Sigmoid colon (tissue), 4 donors: ENCODE measurements around the gene LRP11.

Experiments
- CTCF ChIP-seq, 4 experiments: fragments of 450-650 bp in 3 of 4; fragments of 200-600 bp in 1 of 4; IDR thresholded peaks; one replicate each; pipeline ENCODE4 v1.5.1; 2016 to 2019; ENCODE audit warnings: antibody characterized with exemption in 4 of 4, mild to moderate bottlenecking in 3 of 4, moderate library complexity in 2 of 4
- POLR2A ChIP-seq, 2 donors: fragments of 450-650 bp; IDR thresholded peaks; one replicate each; pipeline ENCODE4 v1.6.1; 2016; ENCODE audit warnings: antibody characterized with exemption in 2 of 2, mild to moderate bottlenecking in 2 of 2, moderate library complexity in 2 of 2
- POLR2AphosphoS5 ChIP-seq, 4 donors: sonication (generic); formaldehyde crosslinking; IDR thresholded peaks; one replicate each; pipeline ENCODE4 v1.6.1; 2017; ENCODE audit warnings: antibody characterized with exemption in 4 of 4

GRCh38 chr6:149899926-149900619, 35.9 kb upstream of the LRP11 start:
- TF ChIP-seq POLR2A (IDR thresholded peaks at IDR 0.05): no peak
- no peak for TF ChIP-seq CTCF (IDR thresholded peaks at IDR 0.05)
- TF ChIP-seq POLR2AphosphoS5 (IDR thresholded peaks at IDR 0.05): no peak
